Activated T-helper 1 cell treated with anti-CD3 and anti-CD28 coated beads, Interleukin-2, amount 50 U/mL, for 16 hours (primary cell): ENCODE data around the gene ZC3H10.
A peak's percentile ranks its signal among the peaks of the same experiment; 100 is the strongest.
"Not testable (repeated sequence)": the region's sequence is repeated elsewhere in the genome, so short reads cannot be mapped to it uniquely, and the experiment has no call there.

Experiments
- DNase-seq, 2 donors: peaks; one replicate each; pipeline ENCODE4 v3.0.0-alpha.2; 2020; ENCODE audit warnings: low read depth in 1 of 2, low spot score in 1 of 2

Gene ZC3H10

DNA sequence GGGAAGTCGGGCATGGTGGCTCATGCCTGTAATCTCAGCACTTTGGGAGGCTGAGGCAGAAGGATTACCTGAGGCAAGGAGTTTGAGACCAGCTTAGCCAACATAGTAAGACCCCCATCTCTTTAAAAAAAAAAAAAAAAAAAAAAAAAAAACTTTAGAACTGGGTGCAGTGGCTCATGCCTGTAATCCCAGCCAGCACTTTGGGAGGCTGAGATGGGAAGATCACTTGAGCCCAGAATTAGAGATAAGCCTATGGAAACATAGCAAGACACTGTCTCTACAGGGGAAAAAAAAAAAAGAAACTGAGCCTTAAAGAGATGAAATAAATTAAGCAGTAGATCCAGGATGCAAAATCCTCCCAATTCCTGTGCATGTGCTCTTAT lies 15.4 kb upstream of the ZC3H10 start:
- no peak for DNase-seq

DNA sequence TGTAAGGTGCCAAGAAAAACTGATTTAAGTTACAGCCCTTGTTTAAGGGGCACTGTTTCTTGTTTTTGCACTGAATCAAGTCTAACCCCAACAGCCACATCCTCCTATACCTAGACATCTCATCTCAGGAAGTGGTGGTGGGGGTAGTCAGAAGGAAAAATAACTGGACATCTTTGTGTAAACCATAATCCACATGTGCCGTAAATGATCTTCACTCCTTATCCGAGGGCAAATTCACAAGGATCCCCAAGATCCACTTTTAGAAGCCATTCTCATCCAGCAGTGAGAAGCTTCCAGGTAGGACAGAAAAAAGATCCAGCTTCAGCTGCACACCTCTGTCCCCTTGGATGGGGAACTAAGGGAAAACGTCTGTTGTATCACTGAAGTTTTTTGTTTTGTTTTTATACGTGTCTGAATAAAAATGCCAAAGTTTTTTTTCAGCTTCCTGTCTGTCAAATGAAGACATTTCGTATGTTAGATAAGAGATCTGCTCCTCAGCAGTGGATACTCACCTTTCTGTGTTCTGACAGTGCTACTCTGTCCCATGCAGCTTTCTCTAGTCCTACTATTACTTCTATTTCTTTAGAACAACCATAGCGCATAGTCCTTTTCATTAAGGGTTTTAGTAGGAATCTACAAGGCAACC lies 14.9 kb upstream of the ZC3H10 start:
- DNase-seq = no peak

- DNase-seq = no peak
These were observed 14.3 kb upstream of the ZC3H10 start for GRCh38 chr12:56103823-56104108.

- peak; percentile 93 to 96 for DNase-seq
These were observed 13.8 kb upstream of the ZC3H10 start, which contains the start of gene PA2G4 for GRCh38 chr12:56104109-56104814. PA2G4 (plus strand) TSS chr12:56104559; CDS start chr12:56104738, 179 bp downstream.

- DNase-seq = no peak
These were observed 13.1 kb upstream of the ZC3H10 start for GRCh38 chr12:56104815-56105608.

DNA sequence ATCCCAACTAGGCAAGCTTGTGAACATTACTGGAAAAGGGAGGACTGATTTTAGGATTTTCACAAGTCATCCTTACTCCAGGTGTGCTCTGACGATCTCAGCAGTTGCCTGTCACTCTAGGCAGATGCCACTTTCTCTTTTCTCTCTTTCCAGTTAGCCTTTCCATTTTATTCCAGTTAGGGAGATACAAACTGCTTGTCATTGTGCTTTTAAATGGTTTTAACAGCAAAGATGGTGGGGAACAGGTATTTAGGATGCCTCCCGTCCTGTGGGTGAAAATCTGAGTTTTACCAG lies 12.5 kb upstream of the ZC3H10 start:
- no peak for DNase-seq

- DNase-seq = no peak
These were observed 10.8 kb upstream of the ZC3H10 start for GRCh38 chr12:56107242-56107641.

- no peak for DNase-seq
These were observed 7.5 kb upstream of the ZC3H10 start for GRCh38 chr12:56110571-56110970.

DNA sequence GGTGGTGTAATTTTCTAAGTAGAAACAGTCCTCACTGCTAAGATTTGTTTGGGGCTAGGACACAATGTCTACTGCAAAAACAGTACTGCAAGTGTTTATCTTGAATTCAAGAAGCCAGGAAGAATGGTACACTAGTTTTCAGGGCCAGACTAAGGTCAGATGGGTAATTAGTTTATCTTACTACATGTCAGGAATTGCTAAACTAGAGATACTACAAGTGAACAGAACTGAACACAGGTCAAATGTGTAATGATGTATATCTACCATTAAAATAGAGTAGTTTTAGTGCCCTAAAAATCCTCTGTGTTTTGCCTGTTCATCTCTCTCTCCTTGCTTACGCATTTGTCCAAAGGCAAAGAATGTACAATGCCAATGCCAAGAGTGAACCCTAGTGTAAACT lies 4.0 kb upstream of the ZC3H10 start:
- no peak for DNase-seq

DNA sequence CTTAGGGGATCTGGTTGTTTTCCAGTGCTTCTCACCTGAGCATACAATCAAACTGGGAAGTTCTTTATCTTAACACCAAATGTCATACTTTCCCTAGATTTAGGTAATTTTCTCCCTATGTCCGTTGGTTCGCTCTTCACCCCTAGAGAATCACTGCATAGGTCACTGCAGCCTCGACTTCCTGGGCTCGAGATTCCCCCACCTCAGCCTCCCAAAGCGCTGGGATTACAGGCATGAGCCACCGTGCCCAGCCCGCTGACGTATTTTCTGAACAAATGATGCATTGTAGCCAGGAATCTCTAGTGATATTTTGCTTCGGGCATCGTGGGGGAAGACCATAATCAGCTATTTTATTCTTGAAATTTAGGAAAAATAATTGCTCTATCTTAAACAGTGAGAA lies 2.7 kb upstream of the ZC3H10 start:
- DNase-seq = no peak

DNA sequence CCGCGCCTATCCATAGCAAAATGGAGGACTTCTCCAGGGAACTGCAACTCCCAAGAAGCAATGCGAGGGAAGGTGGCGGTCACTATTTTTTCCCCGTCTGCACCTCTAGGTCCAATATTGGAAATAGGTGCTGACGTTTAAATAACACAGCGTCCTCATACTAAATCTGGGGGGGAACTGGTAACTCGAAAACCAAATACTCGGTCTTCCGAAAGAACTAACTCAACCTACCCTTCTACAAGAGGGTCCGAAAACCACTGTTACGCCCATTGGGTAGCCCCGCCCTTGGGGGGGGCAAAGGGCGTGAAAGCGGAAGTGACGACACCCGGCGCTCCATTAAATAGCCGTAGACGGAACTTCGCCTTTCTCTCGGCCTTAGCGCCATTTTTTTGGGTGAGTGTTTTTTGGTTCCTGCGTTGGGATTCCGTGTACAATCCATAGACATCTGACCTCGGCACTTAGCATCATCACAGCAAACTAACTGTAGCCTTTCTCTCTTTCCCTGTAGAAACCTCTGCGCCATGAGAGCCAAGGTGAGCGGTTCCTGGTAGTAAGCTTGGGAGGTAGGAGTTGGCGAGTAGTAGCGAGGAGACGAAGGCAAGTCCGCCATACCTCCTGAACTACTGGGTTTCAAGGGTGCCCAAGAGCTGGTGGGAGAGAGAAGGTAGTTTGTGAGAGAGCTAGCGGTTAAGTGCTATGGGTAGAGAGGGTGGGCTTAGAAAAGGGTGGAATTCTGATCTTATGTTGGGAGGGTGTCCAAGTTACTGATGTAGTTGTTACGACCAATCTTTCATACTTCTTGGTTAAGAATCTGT lies 1.6 kb upstream of the ZC3H10 start, which contains the start of gene RPL41:
Gene RPL41 (plus strand): TSS at position 367 of the 815 bp plus-strand sequence.
- peak; percentile 88 to 89 for DNase-seq

DNA sequence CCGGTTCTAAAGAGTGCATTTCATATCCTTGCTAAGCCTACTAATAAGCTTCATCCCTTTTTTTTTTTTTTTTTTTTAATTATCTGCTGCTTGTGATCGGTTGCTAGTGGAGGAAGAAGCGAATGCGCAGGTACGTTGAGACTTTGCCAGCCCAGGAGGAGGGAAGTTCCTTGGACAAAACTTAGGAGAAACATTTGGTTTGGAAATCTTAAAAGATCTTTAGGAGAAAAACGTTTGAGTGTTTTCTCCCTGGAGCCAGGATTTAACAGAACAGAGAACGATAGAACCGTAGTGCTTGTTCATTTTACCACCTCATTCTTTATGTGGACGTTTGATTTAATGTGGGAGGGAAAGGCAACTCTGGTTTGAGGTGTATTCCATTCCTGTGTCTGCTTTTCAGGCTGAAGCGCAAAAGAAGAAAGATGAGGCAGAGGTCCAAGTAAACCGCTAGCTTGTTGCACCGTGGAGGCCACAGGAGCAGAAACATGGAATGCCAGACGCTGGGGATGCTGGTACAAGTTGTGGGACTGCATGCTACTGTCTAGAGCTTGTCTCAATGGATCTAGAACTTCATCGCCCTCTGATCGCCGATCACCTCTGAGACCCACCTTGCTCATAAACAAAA lies 872 bp upstream of the ZC3H10 start:
- DNase-seq = not testable (repeated sequence)

DNA sequence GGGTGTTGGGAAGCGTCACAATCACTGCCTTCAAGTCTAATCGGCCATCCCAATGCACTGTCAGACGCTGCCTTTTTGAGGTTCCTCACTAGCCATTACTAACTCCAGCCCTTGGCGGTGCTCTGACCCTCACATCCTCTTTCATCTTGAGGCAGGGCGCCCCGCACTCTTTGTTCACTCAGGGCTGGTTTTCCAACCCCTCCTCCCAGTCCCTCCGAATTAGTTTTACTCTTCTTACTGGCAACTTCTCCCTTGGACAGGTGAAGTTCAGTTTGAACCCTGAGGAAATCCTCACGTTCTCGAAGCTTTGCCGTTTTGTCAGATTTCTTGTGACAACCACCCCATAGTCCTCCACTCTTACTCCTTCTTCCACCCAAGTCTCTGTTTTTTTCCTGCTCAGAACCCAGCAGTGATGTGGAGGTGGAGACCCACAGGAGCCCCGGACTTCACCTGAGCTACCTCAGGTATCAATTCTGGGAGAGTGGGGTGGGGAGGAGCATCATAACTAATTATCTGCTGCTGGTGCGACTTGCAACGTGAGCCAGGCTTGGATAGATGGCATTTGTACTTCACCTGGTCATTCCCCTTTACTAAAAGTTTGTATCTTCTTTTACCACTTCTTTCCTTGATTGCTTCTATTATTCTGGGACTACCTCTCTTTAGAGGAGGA lies 757 bp downstream of the ZC3H10 start:
- DNase-seq = no peak

- peak in 1 of 2 donors; percentile 30 for DNase-seq
These were observed 1.3 kb downstream of the ZC3H10 start for GRCh38 chr12:56119361-56119796.

DNA sequence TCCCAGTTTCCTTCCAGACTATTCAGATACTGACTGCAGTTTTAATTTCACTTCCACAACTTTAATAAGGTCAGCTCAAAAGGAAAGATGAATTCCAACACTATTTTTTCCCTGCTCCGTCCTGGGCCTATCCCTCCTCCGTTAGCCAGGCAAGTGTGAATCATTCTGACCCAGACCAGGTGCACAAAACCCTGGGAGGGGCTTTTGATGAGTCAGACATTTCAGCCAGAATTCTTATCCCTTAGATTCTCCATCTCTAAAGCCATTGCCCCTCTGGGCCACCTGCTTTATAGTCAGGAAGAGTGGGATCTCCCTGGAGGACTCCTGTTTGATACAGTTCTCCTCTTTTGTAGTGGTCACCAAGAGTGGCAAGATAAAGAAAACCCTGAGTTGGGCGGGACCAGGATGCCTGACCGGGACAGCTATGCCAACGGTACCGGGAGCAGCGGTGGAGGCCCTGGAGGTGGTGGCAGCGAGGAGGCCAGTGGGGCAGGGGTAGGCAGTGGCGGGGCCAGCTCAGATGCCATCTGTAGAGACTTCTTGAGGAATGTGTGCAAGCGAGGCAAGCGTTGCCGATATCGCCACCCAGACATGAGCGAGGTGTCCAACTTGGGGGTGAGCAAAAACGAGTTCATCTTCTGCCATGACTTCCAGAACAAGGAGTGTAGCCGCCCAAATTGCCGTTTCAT lies 2.2 kb downstream of the ZC3H10 start:
- no peak for DNase-seq

DNA sequence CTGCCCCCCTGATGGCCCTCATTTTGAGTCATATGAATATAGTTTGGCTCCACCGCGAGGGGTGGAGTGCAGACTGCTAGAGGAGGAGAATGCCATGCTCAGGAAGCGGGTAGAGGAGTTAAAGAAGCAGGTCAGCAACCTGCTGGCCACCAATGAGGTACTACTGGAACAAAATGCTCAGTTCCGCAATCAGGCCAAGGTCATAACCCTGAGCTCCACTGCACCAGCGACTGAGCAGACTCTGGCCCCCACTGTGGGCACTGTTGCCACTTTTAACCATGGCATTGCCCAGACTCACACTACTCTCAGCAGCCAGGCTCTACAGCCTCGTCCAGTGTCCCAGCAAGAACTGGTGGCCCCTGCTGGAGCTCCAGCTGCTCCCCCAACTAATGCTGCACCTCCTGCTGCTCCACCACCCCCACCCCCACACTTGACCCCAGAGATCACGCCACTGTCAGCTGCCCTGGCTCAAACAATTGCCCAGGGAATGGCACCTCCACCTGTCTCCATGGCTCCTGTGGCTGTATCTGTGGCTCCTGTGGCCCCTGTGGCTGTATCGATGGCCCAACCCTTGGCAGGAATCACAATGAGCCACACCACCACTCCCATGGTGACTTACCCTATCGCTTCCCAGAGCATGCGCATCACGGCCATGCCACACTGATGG lies 3.3 kb downstream of the ZC3H10 start:
- no peak for DNase-seq

GRCh38 chr12:56122637-56123036 lies 4.6 kb downstream of the ZC3H10 start:
- DNase-seq = no peak

GRCh38 chr12:56124133-56124532 lies 6.1 kb downstream of the ZC3H10 start:
- no peak for DNase-seq

- DNase-seq = no peak
These were observed 8.7 kb downstream of the ZC3H10 start for GRCh38 chr12:56126732-56127239.
